ENCODE results near the gene FLAD1. TPM values are rescaled to one million over a fixed set of nuclear protein-coding genes. Genes with fewer than 3 reads are reported as not detected.
A peak's percentile ranks its signal among the peaks of the same experiment; 100 is the strongest.

Gene FLAD1
- total RNA-seq (10 to 100 TPM; 46.6 to 46.8 TPM), polyA plus RNA-seq (10 to 100 TPM; 30.9 to 41.8 (median 31.9) TPM), total RNA-seq (25.6 to 89.5 (median 44.1) reads per million in 6 experiments)

DNA sequence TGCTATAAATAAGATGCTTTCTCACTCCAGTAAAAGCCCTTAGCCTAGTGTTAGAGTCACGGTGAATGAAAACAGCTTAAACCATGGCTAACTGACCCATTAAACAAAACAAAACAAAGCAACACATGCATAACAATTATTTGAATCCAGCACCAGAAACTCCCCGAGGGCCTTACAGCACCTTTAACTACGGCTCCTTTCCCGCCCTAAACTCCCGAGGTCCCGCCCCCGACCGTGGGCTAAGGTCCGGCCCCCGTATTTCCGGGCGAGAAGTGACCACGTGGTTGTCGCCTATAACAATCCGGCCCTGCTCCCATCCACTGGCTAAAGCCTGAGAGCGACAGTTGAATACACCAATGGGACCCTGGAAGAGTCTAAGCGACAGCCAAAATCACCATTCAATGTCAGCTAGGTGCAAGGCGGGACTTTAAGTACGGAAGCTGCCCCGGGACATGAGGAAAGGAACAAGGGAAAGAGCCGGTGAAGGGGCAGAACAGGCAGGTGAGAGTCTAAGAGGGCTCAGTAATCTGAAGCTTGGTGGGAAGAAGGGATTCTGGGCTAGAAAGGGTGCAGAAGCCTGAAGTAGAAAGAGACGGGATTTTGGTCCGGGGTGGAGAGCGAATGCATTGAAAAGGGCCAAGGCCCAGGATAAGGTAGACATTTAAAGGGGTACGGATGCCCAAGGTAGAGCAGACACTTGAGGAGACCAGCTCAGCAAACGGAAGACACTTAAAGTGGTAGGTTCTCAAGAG, at the start of gene FLAD1:
TSS of gene FLAD1 (plus strand) at position 448 of the 752 bp plus-strand sequence. CDS start 351 bp downstream, outside the sequence.
- POLR2A ChIA-PET: interaction anchor here (0.5 to 4.7 kb wide), 18 partner anchors 9 to 1349 kb away, joined by 3 to 25 read pairs (median 10); partner anchors contain the start of genes CHTOP, CKS1B, LENEP and PBXIP1
- Mint-ChIP-seq H3K27me3 (no peaks in the 10 kb centered on the region), H3K4me1 (peaks cover 0 to 21% (median 2%) of the 10 kb centered on the region in 4 donors), H3K27ac (peak within 1 kb of the TSS in 1 of 10 donors; percentile 63), H3K4me3 (no peak within 1 kb of the TSS), H3K9me3 (no peaks in the 10 kb centered on the region), H3K36me3 (peaks cover 0 to 22% (median 2%) of the 10 kb centered on the region in 3 donors)
- ATAC-seq (peak; percentile 99 to 100), DNase-seq (peak; percentile 84 to 98 (median 94))

- Mint-ChIP-seq H3K27me3 (no peaks in the 10 kb centered on the region), H3K4me3 (peak overlapping the region in 5 of 10 donors; percentile 10 to 53 (median 47)), H3K36me3 (peaks cover 0 to 13% (median 0%) of the 10 kb centered on the region in 3 donors), H3K27ac (peak overlapping the region in 2 of 10 donors; percentile 72 to 89), H3K9me3 (peaks cover 0 to 2% (median 0%) of the 10 kb centered on the region in 9 donors), H3K4me1 (peaks cover 14 to 46% (median 42%) of the 10 kb centered on the region in 4 donors)
- POLR2A ChIA-PET: interaction anchor here (0.7 kb wide), 1 partner anchor 28 kb away, joined by 3 read pairs; no protein-coding TSS in a partner anchor
- ATAC-seq (no peak), DNase-seq (peak in 1 of 10 donors; percentile 28)
These were observed 48.7 kb upstream of the FLAD1 start for GRCh38 chr1:154934358-154934948.

GRCh38 chr1:154935749-154936554, 47.2 kb upstream of the FLAD1 start:
- DNase-seq (peak in 1 of 10 donors; percentile 51), ATAC-seq (no peak)
- H3K9me3 Mint-ChIP-seq: peaks cover 0 to 2% (median 0%) of the 10 kb centered on the region in 9 donors
- POLR2A ChIA-PET: interaction anchor here (0.6 to 4.0 kb wide), 24 partner anchors 8 to 376 kb away, joined by 3 to 87 read pairs (median 4); partner anchors contain the start of genes CKS1B, FLAD1, LENEP and PBXIP1
- peaks cover 0 to 6% (median 0%) of the 10 kb centered on the region in 3 donors for H3K36me3 Mint-ChIP-seq
- no peaks in the 10 kb centered on the region for H3K27me3 Mint-ChIP-seq
- peak overlapping the region; percentile 86 to 100 (median 98) for H3K4me3 Mint-ChIP-seq
- peaks cover 20 to 57% (median 53%) of the 10 kb centered on the region in 4 donors for H3K4me1 Mint-ChIP-seq
- H3K27ac Mint-ChIP-seq: peak overlapping the region; percentile 98 to 100 (median 99)

DNA sequence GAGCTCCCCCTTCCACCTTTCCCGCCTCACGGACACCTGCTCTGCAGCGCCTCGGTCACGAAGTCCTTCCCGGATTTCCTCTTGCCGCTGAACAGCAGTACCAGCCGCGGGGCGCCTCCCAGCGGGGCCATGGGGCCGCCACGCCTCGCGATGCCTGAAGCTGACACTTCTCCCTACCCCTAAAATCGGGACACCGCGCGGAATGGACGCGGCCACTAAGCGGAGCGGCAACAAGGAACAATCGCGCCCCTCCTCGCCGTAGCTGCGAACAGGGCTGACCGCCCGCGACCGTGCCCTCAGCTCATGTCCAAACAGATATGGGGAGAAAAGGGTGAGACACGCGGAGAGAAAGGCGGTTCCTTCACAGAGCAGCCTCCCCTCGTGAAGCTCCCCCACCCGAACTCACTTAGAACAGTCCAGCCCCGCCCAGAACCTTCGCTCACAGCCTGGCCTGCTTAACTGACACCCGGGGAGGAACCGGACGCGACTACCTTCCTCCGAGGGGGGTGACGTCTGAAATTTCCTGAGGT, 46.5 kb upstream of the FLAD1 start, which contains the start of gene PMVK:
TSS of gene PMVK (minus strand) at position 165 of the 530 bp plus-strand sequence. CDS start at position 131, 34 bp downstream.
- peaks cover 0 to under 1% (median 0%) of the 10 kb centered on the region in 3 donors for H3K36me3 Mint-ChIP-seq
- no peaks in the 10 kb centered on the region for H3K27me3 Mint-ChIP-seq
- DNase-seq (peak in 9 of 10 donors; percentile 84 to 98 (median 95)), ATAC-seq (peak; percentile 76 to 83)
- peaks cover 0 to 2% (median 0%) of the 10 kb centered on the region in 9 donors for H3K9me3 Mint-ChIP-seq
- peak within 1 kb of the TSS; percentile 86 to 100 (median 98) for H3K4me3 Mint-ChIP-seq
- H3K27ac Mint-ChIP-seq: peak within 1 kb of the TSS; percentile 98 to 100 (median 99)
- POLR2A ChIA-PET: interaction anchor here (0.6 to 4.0 kb wide), 25 partner anchors 9 to 377 kb away, joined by 3 to 87 read pairs (median 4); partner anchors contain the start of genes CKS1B, FLAD1, LENEP and PBXIP1
- peaks cover 20 to 64% (median 53%) of the 10 kb centered on the region in 4 donors for H3K4me1 Mint-ChIP-seq

DNA sequence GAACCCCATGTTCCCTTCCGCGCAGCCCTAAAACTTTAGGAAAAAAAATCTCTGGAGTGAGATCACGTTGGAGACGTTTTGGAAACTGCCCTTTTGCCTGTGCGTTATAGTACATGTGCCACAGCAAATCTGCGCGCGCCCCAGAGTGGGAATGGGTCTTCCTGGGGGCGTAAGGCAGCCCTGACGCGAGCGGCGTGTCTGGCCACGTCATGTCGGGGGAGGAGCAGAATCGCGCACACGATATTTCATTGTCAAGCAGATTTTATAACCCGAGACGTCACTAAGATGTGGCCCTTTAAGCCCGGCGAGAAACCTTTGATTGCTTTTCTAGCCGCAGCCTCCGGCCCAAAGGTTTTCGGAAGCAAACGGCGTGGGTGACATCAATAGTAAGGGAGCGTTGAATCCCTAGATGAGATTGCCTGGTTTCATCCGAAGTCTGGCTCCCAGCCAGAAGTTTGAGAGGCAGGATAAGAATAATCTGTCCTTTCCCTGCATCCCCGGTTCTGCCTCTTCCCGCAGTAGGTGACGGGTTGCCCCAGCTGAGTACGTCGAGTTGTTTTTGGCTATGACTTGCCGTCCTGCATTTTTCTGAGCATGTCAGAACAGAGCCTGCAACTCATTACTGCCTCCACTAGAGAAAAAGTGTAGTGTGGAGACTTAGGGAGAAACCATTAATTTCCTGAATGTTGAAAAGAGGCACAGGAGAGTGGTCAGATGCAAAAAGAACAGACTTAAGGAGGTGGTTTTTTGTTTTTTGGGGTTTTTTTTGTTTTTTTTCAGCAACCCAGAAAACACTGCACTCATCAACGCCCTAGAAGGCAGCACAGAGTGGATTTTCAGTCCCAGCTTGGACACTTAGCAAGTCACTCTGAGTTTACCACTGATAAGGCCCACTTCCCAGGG, 45.8 kb upstream of the FLAD1 start:
- Mint-ChIP-seq H3K27me3 (no peaks in the 10 kb centered on the region), H3K4me3 (peak overlapping the region; percentile 86 to 100 (median 98)), H3K36me3 (no peaks in the 10 kb centered on the region), H3K4me1 (peaks cover 20 to 71% (median 58%) of the 10 kb centered on the region in 4 donors), H3K9me3 (peaks cover 0 to 2% (median 0%) of the 10 kb centered on the region in 9 donors), H3K27ac (peak overlapping the region; percentile 98 to 100 (median 99))
- ATAC-seq (peak; percentile 60 to 83), DNase-seq (peak; percentile 81 to 100 (median 95))
- POLR2A ChIA-PET: interaction anchor here (0.8 to 4.0 kb wide), 25 partner anchors 8 to 377 kb away, joined by 3 to 87 read pairs (median 4); partner anchors contain the start of genes CKS1B, FLAD1, LENEP and PBXIP1

DNA sequence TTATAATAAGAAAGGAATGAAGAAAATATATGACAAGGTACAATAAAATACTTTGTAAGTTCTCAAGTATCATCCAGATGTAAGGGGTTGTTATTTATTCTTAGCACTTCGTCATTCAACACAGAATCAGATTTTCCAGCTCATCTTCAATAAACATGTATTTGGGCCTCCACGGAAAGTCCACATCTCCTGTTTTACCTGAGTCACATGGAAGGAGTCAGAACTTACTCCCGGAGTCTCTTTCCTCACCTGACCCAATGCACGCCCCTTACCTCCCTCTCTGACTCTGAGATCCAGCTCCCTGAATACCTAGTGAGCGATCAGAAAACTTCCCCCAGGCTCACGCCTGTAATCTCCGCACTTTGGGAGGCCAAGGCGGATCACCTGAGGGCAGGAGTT, 45.2 kb upstream of the FLAD1 start:
- peak overlapping the region; percentile 86 to 100 (median 98) for H3K4me3 Mint-ChIP-seq
- POLR2A ChIA-PET: interaction anchor here (1.0 to 4.0 kb wide), 10 partner anchors 7 to 197 kb away, joined by 3 to 87 read pairs (median 12); partner anchors contain the start of genes CKS1B, PBXIP1 and PYGO2
- H3K4me1 Mint-ChIP-seq: peaks cover 22 to 78% (median 65%) of the 10 kb centered on the region in 4 donors
- peaks cover 0 to 2% (median 0%) of the 10 kb centered on the region in 9 donors for H3K9me3 Mint-ChIP-seq
- peak overlapping the region; percentile 98 to 100 (median 99) for H3K27ac Mint-ChIP-seq
- H3K27me3 Mint-ChIP-seq: no peaks in the 10 kb centered on the region
- no peaks in the 10 kb centered on the region for H3K36me3 Mint-ChIP-seq
- no peak for ATAC-seq
- DNase-seq: peak in 1 of 10 donors; percentile 37

DNA sequence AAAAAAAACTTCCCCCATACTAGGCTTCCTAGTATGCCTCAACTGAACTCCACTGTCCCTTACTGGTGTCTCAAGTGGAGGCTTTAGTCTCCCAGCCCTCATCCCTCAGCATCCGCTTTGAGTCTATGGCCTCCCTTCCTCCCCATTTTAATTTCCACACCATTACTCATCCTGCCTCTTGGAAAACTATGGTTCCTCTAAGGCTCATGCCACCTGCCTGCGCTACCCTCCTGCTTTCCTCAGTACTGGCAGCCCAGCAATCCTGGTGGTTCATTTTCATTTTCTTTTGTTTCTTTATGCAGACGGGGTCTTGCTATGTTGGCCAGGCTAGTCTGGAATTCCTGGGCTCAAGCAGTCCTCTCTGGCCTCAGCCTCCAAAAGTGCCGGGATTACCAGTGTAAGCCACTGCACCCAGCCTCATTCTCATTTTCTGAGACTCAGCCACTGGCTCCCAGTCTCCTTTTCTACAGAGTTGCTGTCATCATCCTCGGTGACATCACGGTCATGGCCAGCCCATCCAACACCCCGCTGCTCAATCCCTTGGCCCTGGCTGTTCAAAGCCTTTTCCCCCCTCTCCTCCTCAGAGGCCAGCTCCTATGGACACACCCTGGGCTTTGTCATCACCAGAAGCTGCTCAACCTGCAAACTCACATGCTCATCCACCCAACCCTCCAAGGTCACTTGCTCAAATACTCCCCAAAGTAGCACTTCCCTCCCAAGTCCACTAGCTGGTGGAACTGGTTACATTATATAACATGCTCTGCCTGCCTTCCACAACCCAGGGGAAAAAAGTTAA, 44.3 kb upstream of the FLAD1 start:
- POLR2A ChIA-PET: interaction anchor here (0.7 to 4.0 kb wide), 7 partner anchors 9 to 312 kb away, joined by 3 to 87 read pairs (median 4); partner anchors contain the start of genes PBXIP1 and PYGO2
- peaks cover 0 to under 1% (median 0%) of the 10 kb centered on the region in 3 donors for H3K36me3 Mint-ChIP-seq
- no peaks in the 10 kb centered on the region for H3K27me3 Mint-ChIP-seq
- H3K27ac Mint-ChIP-seq: peak overlapping the region; percentile 82 to 100 (median 98)
- peaks cover 0 to 2% (median 0%) of the 10 kb centered on the region in 9 donors for H3K9me3 Mint-ChIP-seq
- peaks cover 25 to 86% (median 72%) of the 10 kb centered on the region in 4 donors for H3K4me1 Mint-ChIP-seq
- DNase-seq: no peak
- H3K4me3 Mint-ChIP-seq: peak overlapping the region; percentile 38 to 93 (median 68)
- no peak for ATAC-seq

GRCh38 chr1:154940213-154940560, 43.0 kb upstream of the FLAD1 start:
- Mint-ChIP-seq H3K27me3 (no peaks in the 10 kb centered on the region), H3K9me3 (peaks cover 0 to 2% (median 0%) of the 10 kb centered on the region in 9 donors), H3K4me1 (peaks cover 28 to 91% (median 74%) of the 10 kb centered on the region in 4 donors), H3K36me3 (peaks cover 0 to 13% (median 0%) of the 10 kb centered on the region in 3 donors), H3K4me3 (peak overlapping the region in 2 of 10 donors; percentile 33 to 60), H3K27ac (peak overlapping the region in 7 of 10 donors; percentile 20 to 92 (median 69))
- ATAC-seq (no peak), DNase-seq (no peak)
- POLR2A ChIA-PET: interaction anchor here (1.2 to 2.9 kb wide), 4 partner anchors 8 to 270 kb away, joined by 3 to 19 read pairs (median 5); partner anchors contain the start of gene PYGO2

- Mint-ChIP-seq H3K27ac (peak overlapping the region; percentile 21 to 92 (median 70)), H3K4me1 (peaks cover 28 to 86% (median 70%) of the 10 kb centered on the region in 4 donors), H3K36me3 (peaks cover 0 to 17% (median 0%) of the 10 kb centered on the region in 3 donors), H3K4me3 (peak overlapping the region in 5 of 10 donors; percentile 5 to 54 (median 19)), H3K9me3 (peaks cover 0 to 2% (median 0%) of the 10 kb centered on the region in 9 donors), H3K27me3 (no peaks in the 10 kb centered on the region)
- no peak for ATAC-seq
- no peak for DNase-seq
- POLR2A ChIA-PET: interaction anchor here (1.2 to 2.9 kb wide), 4 partner anchors 8 to 271 kb away, joined by 3 to 19 read pairs (median 5); partner anchors contain the start of gene PYGO2
These were observed 42.4 kb upstream of the FLAD1 start for GRCh38 chr1:154940651-154941194.

All from naive thymus-derived CD8-positive, alpha-beta T cell (primary cell).